IgD-negative memory B cell (primary cell): ENCODE data around the gene RCE1. TPM values are rescaled to one million over a fixed set of nuclear protein-coding genes. Genes with fewer than 3 reads are reported as not detected.
A peak's percentile ranks its signal among the peaks of the same experiment; 100 is the strongest.
"Not testable (repeated sequence)": the region's sequence is repeated elsewhere in the genome, so short reads cannot be mapped to it uniquely, and the experiment has no call there.

Experiments used
- H3K27ac Mint-ChIP-seq, 3 donors: one replicate each; pipeline ENCODE4 v1.8.0; 2020 to 2022; ENCODE audit warnings: mild to moderate bottlenecking in 3 of 3, mixed read lengths in 3 of 3, moderate library complexity in 1 of 3
- H3K27me3 Mint-ChIP-seq: one replicate; pipeline ENCODE4 v1.8.0; 2021; ENCODE audit warnings: mixed read lengths
- H3K36me3 Mint-ChIP-seq: one replicate; pipeline ENCODE4 v1.8.0; 2020; ENCODE audit warnings: mild to moderate bottlenecking, mixed read lengths
- H3K4me1 Mint-ChIP-seq, 3 donors: one replicate each; pipeline ENCODE4 v1.8.0; 2020 to 2022; ENCODE audit warnings: mixed read lengths in 3 of 3, mild to moderate bottlenecking in 1 of 3
- H3K4me3 Mint-ChIP-seq, 4 donors: one replicate each; pipeline ENCODE4 v1.8.0; 2020 to 2022; ENCODE audit warnings: mild to moderate bottlenecking in 4 of 4, mixed read lengths in 4 of 4, moderate library complexity in 3 of 4
- H3K9me3 Mint-ChIP-seq, 3 donors: one replicate each; pipeline ENCODE4 v1.8.0; 2020 to 2021; ENCODE audit warnings: mixed read lengths in 3 of 3, mild to moderate bottlenecking in 1 of 3
- polyA plus RNA-seq: library from polyadenylated mRNA; unstranded; fragments of 300-500 nt; fragmentation: Illumina TruSeq; gene quantifications from one replicate; pipeline ENCODE4 v1.2.3, GENCODE V29; 2021

RCE1 gene
- polyA plus RNA-seq: 24.9 TPM

- peaks cover 2% of the 10 kb centered on the region for H3K27me3 Mint-ChIP-seq
- peak within 1 kb of the TSS; percentile 97 for H3K27ac Mint-ChIP-seq
- H3K4me3 Mint-ChIP-seq: peak within 1 kb of the TSS; percentile 88 to 95 (median 94)
- peaks cover 2% of the 10 kb centered on the region for H3K36me3 Mint-ChIP-seq
- peaks cover 28 to 33% (median 30%) of the 10 kb centered on the region in 3 donors for H3K4me1 Mint-ChIP-seq
- H3K9me3 Mint-ChIP-seq: no peaks in the 10 kb centered on the region
These were observed at the start of gene RCE1 for GRCh38 chr11:66842896-66843775. Gene RCE1, plus strand, starts transcription at chr11:66843441. Its CDS starts 15 bp downstream, at chr11:66843456.

GRCh38 chr11:66799815-66800214 is 43.4 kb upstream of the RCE1 start:
- Mint-ChIP-seq H3K27ac (peak overlapping the region in 1 of 3 donors; percentile 17), H3K4me1 (peaks cover 23 to 37% (median 27%) of the 10 kb centered on the region in 3 donors), H3K4me3 (peak overlapping the region in 2 of 4 donors; percentile 41 to 65), H3K36me3 (peaks cover 10% of the 10 kb centered on the region)
- H3K9me3 Mint-ChIP-seq, H3K27me3 Mint-ChIP-seq: not testable (repeated sequence)

GRCh38 chr11:66800720-66801428 is 42.4 kb upstream of the RCE1 start:
- H3K27ac Mint-ChIP-seq: peak overlapping the region; percentile 17 to 90 (median 31)
- H3K9me3 Mint-ChIP-seq: no peaks in the 10 kb centered on the region
- no peaks in the 10 kb centered on the region for H3K27me3 Mint-ChIP-seq
- peaks cover 22 to 37% (median 27%) of the 10 kb centered on the region in 3 donors for H3K4me1 Mint-ChIP-seq
- peak overlapping the region in 3 of 4 donors; percentile 3 to 78 (median 33) for H3K4me3 Mint-ChIP-seq
- H3K36me3 Mint-ChIP-seq: peaks cover 12% of the 10 kb centered on the region

- Mint-ChIP-seq H3K4me1 (peaks cover 2 to 7% (median 4%) of the 10 kb centered on the region in 3 donors), H3K27ac (peak overlapping the region in 1 of 3 donors; percentile 69), H3K9me3 (peaks cover 0 to 2% (median 1%) of the 10 kb centered on the region in 3 donors), H3K36me3 (peaks cover 13% of the 10 kb centered on the region), H3K27me3 (no peaks in the 10 kb centered on the region), H3K4me3 (no peak overlapping the region)
These were observed 33.6 kb upstream of the RCE1 start for GRCh38 chr11:66809592-66809991.

- H3K27me3 Mint-ChIP-seq: no peaks in the 10 kb centered on the region
- peaks cover 2 to 7% (median 4%) of the 10 kb centered on the region in 3 donors for H3K4me1 Mint-ChIP-seq
- H3K9me3 Mint-ChIP-seq: peaks cover 0 to 2% (median 1%) of the 10 kb centered on the region in 3 donors
- H3K4me3 Mint-ChIP-seq: no peak overlapping the region
- peaks cover 13% of the 10 kb centered on the region for H3K36me3 Mint-ChIP-seq
- H3K27ac Mint-ChIP-seq: no peak overlapping the region
These were observed 32.6 kb upstream of the RCE1 start for GRCh38 chr11:66810576-66811185.

- Mint-ChIP-seq H3K4me3 (no peak overlapping the region), H3K4me1 (peaks cover 0 to 2% (median 0%) of the 10 kb centered on the region in 3 donors), H3K36me3 (peaks cover 8% of the 10 kb centered on the region), H3K27me3 (no peaks in the 10 kb centered on the region), H3K27ac (no peak overlapping the region), H3K9me3 (no peaks in the 10 kb centered on the region)
These were observed 28.6 kb upstream of the RCE1 start for GRCh38 chr11:66814678-66815077.

DNA sequence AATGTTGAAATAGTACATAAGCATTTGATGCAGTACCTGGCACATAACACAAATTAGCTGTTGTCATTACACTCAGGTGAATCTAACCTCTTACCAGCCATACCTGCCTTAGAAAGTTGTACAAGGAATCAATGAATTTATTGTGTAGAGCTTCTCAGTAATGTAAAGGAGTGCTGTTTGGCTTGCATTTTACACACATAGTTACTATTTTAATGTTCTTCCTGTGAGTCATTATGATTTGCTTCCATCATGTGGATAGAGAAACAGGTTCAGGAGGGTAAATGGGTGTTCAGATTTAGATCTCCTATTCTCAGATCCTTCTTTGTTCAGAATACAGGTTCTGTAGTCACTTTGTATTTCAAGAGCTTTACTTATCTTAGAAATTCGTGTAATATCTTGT is 27.6 kb upstream of the RCE1 start:
- Mint-ChIP-seq H3K27ac (no peak overlapping the region), H3K9me3 (no peaks in the 10 kb centered on the region), H3K4me1 (peaks cover 0 to 2% (median 0%) of the 10 kb centered on the region in 3 donors), H3K36me3 (peaks cover 8% of the 10 kb centered on the region), H3K4me3 (no peak overlapping the region), H3K27me3 (no peaks in the 10 kb centered on the region)

- H3K27ac Mint-ChIP-seq: no peak overlapping the region
- no peaks in the 10 kb centered on the region for H3K9me3 Mint-ChIP-seq
- H3K27me3 Mint-ChIP-seq: no peaks in the 10 kb centered on the region
- peaks cover 6% of the 10 kb centered on the region for H3K36me3 Mint-ChIP-seq
- H3K4me3 Mint-ChIP-seq: no peak overlapping the region
- peaks cover 0 to 1% (median 0%) of the 10 kb centered on the region in 3 donors for H3K4me1 Mint-ChIP-seq
These were observed 24.8 kb upstream of the RCE1 start for GRCh38 chr11:66818231-66818955.

- H3K4me1 Mint-ChIP-seq: peaks cover 0 to 1% (median 0%) of the 10 kb centered on the region in 3 donors
- H3K36me3 Mint-ChIP-seq: peaks cover 7% of the 10 kb centered on the region
- H3K27ac Mint-ChIP-seq: no peak overlapping the region
- no peak overlapping the region for H3K4me3 Mint-ChIP-seq
- H3K27me3 Mint-ChIP-seq: no peaks in the 10 kb centered on the region
- H3K9me3 Mint-ChIP-seq: no peaks in the 10 kb centered on the region
These were observed 22.9 kb upstream of the RCE1 start for GRCh38 chr11:66820381-66820780.

- Mint-ChIP-seq H3K27me3 (no peaks in the 10 kb centered on the region), H3K9me3 (no peaks in the 10 kb centered on the region), H3K4me3 (no peak overlapping the region), H3K36me3 (peaks cover 7% of the 10 kb centered on the region), H3K4me1 (peaks cover 0 to 1% (median 0%) of the 10 kb centered on the region in 3 donors), H3K27ac (no peak overlapping the region)
These were observed 22.3 kb upstream of the RCE1 start for GRCh38 chr11:66820901-66821300.

GRCh38 chr11:66823700-66824099 is 19.5 kb upstream of the RCE1 start:
- no peak overlapping the region for H3K4me3 Mint-ChIP-seq
- H3K27me3 Mint-ChIP-seq: no peaks in the 10 kb centered on the region
- no peaks in the 10 kb centered on the region for H3K9me3 Mint-ChIP-seq
- no peak overlapping the region for H3K27ac Mint-ChIP-seq
- peaks cover 0 to 2% (median 0%) of the 10 kb centered on the region in 3 donors for H3K4me1 Mint-ChIP-seq
- peaks cover 8% of the 10 kb centered on the region for H3K36me3 Mint-ChIP-seq

- H3K27ac Mint-ChIP-seq, H3K27me3 Mint-ChIP-seq, H3K4me1 Mint-ChIP-seq, H3K9me3 Mint-ChIP-seq, H3K4me3 Mint-ChIP-seq, H3K36me3 Mint-ChIP-seq: not testable (repeated sequence)
These were observed 18.7 kb upstream of the RCE1 start for GRCh38 chr11:66824573-66824972.

GRCh38 chr11:66834539-66834845 is 8.7 kb upstream of the RCE1 start:
- H3K27me3 Mint-ChIP-seq: no peaks in the 10 kb centered on the region
- peaks cover 10 to 21% (median 17%) of the 10 kb centered on the region in 3 donors for H3K4me1 Mint-ChIP-seq
- H3K27ac Mint-ChIP-seq: peak overlapping the region in 1 of 3 donors; percentile 47
- no peaks in the 10 kb centered on the region for H3K36me3 Mint-ChIP-seq
- H3K9me3 Mint-ChIP-seq: no peaks in the 10 kb centered on the region
- H3K4me3 Mint-ChIP-seq: peak overlapping the region in 1 of 4 donors; percentile 41

- Mint-ChIP-seq H3K9me3 (no peaks in the 10 kb centered on the region), H3K27ac (peak overlapping the region in 1 of 3 donors; percentile 28), H3K27me3 (no peaks in the 10 kb centered on the region), H3K4me1 (peaks cover 10 to 21% (median 19%) of the 10 kb centered on the region in 3 donors), H3K36me3 (no peaks in the 10 kb centered on the region), H3K4me3 (peak overlapping the region in 1 of 4 donors; percentile 41)
These were observed 8.3 kb upstream of the RCE1 start for GRCh38 chr11:66834943-66835342.
